Motor neuron (in vitro differentiated cells): Measurements from ENCODE around the gene TFPI. TPM values are rescaled to one million over a fixed set of nuclear protein-coding genes. Genes with fewer than 3 reads are reported as not detected.

ENCODE experiments used
- ATAC-seq, 8 experiments: fragments of 200-7000 bp; cut with Tn5 transposase; replicated peaks in 6 of 8; 2 replicates each; pipeline ENCODE4 v1.8.0; 2021; ENCODE audit warnings: mild to moderate bottlenecking in 8 of 8, moderate library complexity in 8 of 8
- H3K27ac ChIP-seq, 2 donors: fragments of 250-450 bp; sonication (Bioruptor Pico); 2 replicates each; pipeline ENCODE4 v1.9.0; 2021; ENCODE audit warnings: antibody characterized with exemption in 2 of 2, mild to moderate bottlenecking in 2 of 2, moderate library complexity in 1 of 2
- H3K4me1 ChIP-seq, 2 donors: fragments of 250-450 bp; sonication (Bioruptor Pico); replicated peaks in 1 of 2; 2 replicates each; pipeline ENCODE4 v1.6.1; 2021; ENCODE audit warnings: antibody characterized with exemption in 2 of 2, mild to moderate bottlenecking in 2 of 2, moderate library complexity in 1 of 2
- H3K4me3 ChIP-seq, 5 donors: fragments of 250-450 bp; sonication (Bioruptor Pico); 2 replicates each; pipeline ENCODE4 v1.9.0; 2021; ENCODE audit warnings: antibody characterized with exemption in 5 of 5, mild to moderate bottlenecking in 5 of 5, moderate library complexity in 4 of 5
- whole genome bisulfite sequencing, 10 experiments: fragments of 450-650 bp; shearing (Covaris generic); methylation state at CpG; one replicate each; pipeline ENCODE4 v1.0.0; 2022; 5-methylcytosine and 5-hydroxymethylcytosine counted together
- in situ Hi-C, 9 experiments: fragments of 400-800 bp; cut with MboI; loops; one replicate each; pipeline ENCODE4 v1.15.0; 2021; ENCODE audit warnings: low sequenced_read_pairs in 9 of 9, low pct_unique_long_range_greater_than_20kb in 2 of 9; ENCODE audit not compliant: unreplicated experiment in 9 of 9
- total RNA-seq, 8 experiments: library from RNA; unstranded; fragments of 300-600 nt; gene quantifications; 2 replicates each; pipeline versions ENCODE4 v1.2.3 to v1.2.4, GENCODE V29; 2022

TFPI gene
- total RNA-seq, 8 experiments from 2014 or later = 0.18 to 79.3 (median 5.1) TPM

DNA sequence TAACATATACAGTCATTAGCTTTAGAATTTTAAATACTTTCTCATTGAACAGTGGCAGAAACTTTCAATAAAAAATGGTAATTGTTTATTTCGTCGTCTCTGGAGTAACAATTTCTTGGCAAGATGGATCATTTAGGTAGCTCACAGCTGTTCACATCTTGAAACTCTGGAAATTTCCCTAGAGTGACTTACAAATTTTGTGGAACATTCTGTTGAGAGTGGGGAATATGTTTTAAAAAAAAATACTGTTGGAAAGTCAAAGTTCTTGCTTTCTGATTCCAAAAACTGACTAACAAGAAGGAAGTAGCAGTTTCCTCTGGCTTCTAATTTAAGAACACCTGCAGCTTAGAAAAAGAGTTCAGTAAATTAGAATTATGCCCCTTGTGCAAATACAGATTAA, 95.0 kb downstream of the TFPI start:
- WGBS, 10 experiments = 46 to 88% (median 83%) methylated on average over 1 to 2 of the region's 2 CpGs
- ATAC-seq = no peak
- H3K27ac ChIP-seq = no peak overlapping the region
- no peaks in the 10 kb centered on the region for H3K4me1 ChIP-seq
- in situ Hi-C loops = loop anchor here in 4 of 9 experiments (25.0 kb wide), 1 partner anchor 597 kb away; no protein-coding TSS in a partner anchor
- H3K4me3 ChIP-seq = no peak overlapping the region

DNA sequence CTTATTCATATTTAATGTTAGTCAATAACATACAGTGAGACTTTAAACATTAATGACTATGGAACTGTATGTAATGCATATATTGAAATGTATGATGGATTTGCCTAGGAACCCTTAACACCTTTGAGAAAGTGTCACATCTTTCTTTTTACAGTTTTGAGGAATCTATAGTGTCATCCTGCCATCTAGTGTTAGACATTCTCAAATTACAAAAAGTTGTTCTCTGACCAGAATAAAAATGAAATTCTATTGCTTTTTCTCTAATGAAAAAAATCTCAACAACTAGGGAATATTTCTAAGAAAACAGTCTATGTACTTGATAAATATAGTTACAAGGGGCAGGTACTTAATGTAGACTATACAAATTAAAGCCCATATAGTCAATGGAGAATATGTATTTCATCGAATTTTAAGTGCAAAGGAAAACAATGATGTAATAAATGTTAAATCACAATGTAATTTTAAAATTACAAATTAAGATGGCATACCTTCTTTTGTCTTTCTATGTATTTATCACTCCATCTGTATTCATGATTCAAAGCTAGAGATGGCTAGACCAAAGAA, 101.1 kb downstream of the TFPI start:
- 54 to 100% (median 87%) methylated on average over 1 of the region's 1 CpG; no CpG with 5 or more reads in 2 of the 10 experiments for WGBS, 10 experiments
- no peak for ATAC-seq
- no peak overlapping the region for H3K27ac ChIP-seq
- in situ Hi-C loops = loop anchor here in 4 of 9 experiments (25.0 kb wide), 1 partner anchor 591 kb away; no protein-coding TSS in a partner anchor
- H3K4me3 ChIP-seq = no peak overlapping the region
- peaks cover 5% of the 10 kb centered on the region in 2 donors for H3K4me1 ChIP-seq

DNA sequence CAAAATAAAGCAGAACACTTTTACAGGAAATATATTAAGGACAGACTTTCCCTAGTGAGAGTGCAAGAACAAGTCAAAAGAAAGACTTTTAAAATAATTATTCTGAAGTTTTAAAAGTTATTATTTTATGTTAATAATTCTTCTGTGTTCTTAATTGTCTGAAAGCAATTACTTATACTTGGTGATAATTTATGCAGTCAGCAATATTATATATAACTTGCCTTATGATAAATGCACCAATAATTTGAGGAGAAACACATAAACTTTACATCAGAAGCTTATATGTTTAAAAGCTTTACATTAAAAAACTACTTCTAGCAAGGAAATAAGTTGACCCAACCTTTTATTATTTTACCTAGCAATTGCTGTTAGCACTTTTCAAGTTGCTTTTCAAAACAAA, 102.7 kb downstream of the TFPI start:
- H3K4me1 ChIP-seq = peaks cover 5 to 6% of the 10 kb centered on the region in 2 donors
- in situ Hi-C loops = loop anchor here in 4 of 9 experiments (25.0 kb wide), 1 partner anchor 589 kb away; no protein-coding TSS in a partner anchor
- no peak for ATAC-seq
- no peak overlapping the region for H3K27ac ChIP-seq
- H3K4me3 ChIP-seq = no peak overlapping the region

DNA sequence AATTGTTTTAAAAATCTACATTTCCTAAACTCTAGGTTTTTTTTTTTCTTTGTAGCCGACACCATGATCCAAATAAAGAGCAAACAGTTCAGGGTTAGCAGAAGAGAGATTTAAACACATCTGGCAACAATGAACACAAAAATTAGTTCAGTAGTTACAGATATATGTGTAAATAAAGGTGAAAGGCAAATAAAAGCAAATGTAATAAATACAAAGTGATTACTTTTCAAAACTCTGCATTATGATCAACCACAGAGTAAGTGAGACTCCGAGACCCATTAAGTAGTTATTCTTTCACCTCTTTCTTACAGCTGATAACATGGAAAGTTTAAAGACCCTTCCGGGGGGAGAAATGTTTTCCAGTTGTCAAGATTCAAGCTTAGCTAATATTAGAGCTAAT, 106.9 kb downstream of the TFPI start:
- in situ Hi-C loops = loop anchor here in 6 of 9 experiments (25.0 kb wide), 5 partner anchors 285 to 585 kb away; no protein-coding TSS in a partner anchor
- no peak for ATAC-seq
- H3K4me3 ChIP-seq = peak overlapping the region in 4 of 5 donors; percentile 16 to 26 (median 23)

DNA sequence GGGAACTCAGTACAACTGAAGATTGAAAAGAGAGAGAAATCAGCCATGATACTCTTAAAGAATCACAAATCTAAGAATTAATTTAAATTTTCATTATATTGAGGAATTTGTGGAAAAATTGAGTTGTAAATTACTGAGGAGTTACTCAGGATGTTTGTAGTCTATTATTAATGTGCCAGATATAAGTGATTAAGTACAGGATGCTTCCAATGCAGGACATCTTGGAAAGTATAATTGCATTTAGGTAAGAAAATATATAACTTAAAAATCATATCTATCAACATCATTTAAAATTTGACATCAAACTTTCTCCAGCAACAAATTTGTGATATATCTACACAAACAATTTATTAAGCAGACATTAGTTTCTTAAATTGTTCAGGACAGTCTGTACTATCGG, 107.5 kb downstream of the TFPI start:
- peaks cover 5 to 6% of the 10 kb centered on the region in 2 donors for H3K4me1 ChIP-seq
- WGBS, 10 experiments = 20 to 100% (median 80%) methylated on average over 1 of the region's 1 CpG; no CpG with 5 or more reads in 1 of the 10 experiments
- ATAC-seq = no peak
- H3K27ac ChIP-seq = no peak overlapping the region
- H3K4me3 ChIP-seq = peak overlapping the region in 4 of 5 donors; percentile 16 to 26 (median 23)
- in situ Hi-C loops = loop anchor here in 6 of 9 experiments (25.0 kb wide), 5 partner anchors 284 to 584 kb away; no protein-coding TSS in a partner anchor

More for the DNA sequence above, 106.9 kb downstream of the TFPI start:
- WGBS, 10 experiments = 0 to 69% (median 41%) methylated on average over 2 to 3 of the region's 3 CpGs; no CpG with 5 or more reads in 1 of the 10 experiments
- Histone ChIP-seq H3K27ac (no peak overlapping the region), H3K4me1 (peaks cover 5 to 6% of the 10 kb centered on the region in 2 donors)

DNA sequence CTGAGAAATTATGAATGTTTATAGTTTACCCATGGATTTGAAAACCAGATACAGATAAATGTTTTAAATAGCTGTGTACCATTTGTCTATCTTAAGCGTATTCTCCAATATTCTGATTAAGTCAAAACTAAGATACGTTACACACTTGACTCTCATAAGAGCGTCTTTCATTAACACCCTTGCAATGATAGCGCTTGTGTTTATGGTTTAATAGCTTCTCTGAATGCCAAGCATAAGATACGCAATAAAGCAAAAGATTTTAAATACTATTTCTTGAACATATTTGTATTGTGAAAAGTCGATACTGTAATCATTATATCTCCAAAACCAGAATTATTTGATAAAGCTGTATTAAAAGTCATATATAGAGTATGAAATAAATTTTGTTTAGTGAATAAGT, 109.2 kb downstream of the TFPI start:
- ATAC-seq = no peak
- Histone ChIP-seq H3K4me3 (no peak overlapping the region), H3K4me1 (peaks cover 5 to 6% of the 10 kb centered on the region in 2 donors), H3K27ac (no peak overlapping the region)
- in situ Hi-C loops = loop anchor here in 6 of 9 experiments (25.0 kb wide), 5 partner anchors 283 to 583 kb away; no protein-coding TSS in a partner anchor
- 75 to 100% (median 83%) methylated on average over 1 to 6 of the region's 6 CpGs for WGBS, 10 experiments

DNA sequence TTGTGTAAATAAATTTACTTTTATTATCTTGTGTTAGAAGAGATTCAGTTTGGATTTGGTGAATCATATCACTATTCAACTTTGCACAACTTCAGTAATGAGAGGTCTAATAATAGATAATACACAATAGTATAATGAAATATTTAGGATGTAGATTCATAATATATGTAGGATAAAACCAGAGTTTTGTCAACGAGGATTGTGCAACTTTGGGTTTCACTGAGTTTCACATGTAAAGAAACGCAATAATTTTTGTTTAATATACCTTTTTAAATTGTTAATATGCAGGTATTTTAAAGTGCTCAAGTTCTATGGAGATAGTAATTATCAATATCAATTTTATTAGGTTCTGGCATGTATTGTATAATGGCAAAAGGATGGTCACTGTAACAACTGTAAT, 111.5 kb downstream of the TFPI start:
- H3K27ac ChIP-seq = no peak overlapping the region
- WGBS, 10 experiments = 33 to 100% (median 63%) methylated on average over 1 to 2 of the region's 2 CpGs
- H3K4me3 ChIP-seq = no peak overlapping the region
- in situ Hi-C loops = loop anchor here in 6 of 9 experiments (5.0 to 25.0 kb wide), 6 partner anchors 140 to 580 kb away; no protein-coding TSS in a partner anchor
- ATAC-seq = no peak
- H3K4me1 ChIP-seq = peaks cover 6 to 7% of the 10 kb centered on the region in 2 donors

DNA sequence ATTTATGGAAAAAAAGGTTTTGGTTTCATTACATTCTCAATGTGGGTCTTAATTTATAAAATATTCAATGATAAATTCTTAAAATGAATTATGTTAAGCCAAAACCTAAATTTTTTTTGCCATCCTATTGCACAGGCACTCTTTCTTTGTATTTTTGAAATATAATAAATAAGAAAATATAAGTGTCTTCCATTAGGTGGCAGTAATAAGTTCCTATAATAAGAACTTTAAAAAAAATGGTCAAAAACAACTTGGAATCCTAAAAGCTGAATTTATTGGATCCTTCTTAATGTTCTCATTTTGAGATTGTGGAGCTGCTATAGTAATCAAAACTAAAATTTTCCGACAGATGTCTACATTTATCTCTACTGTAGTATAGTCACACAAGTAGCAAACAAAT, 111.9 kb downstream of the TFPI start:
- Histone ChIP-seq H3K4me3 (no peak overlapping the region), H3K4me1 (peaks cover 6 to 7% of the 10 kb centered on the region in 2 donors), H3K27ac (no peak overlapping the region)
- in situ Hi-C loops = loop anchor here in 6 of 9 experiments (5.0 to 25.0 kb wide), 6 partner anchors 140 to 580 kb away; no protein-coding TSS in a partner anchor
- no peak for ATAC-seq
- WGBS, 10 experiments = 33 to 100% (median 94%) methylated on average over 1 of the region's 1 CpG; no CpG with 5 or more reads in 1 of the 10 experiments

DNA sequence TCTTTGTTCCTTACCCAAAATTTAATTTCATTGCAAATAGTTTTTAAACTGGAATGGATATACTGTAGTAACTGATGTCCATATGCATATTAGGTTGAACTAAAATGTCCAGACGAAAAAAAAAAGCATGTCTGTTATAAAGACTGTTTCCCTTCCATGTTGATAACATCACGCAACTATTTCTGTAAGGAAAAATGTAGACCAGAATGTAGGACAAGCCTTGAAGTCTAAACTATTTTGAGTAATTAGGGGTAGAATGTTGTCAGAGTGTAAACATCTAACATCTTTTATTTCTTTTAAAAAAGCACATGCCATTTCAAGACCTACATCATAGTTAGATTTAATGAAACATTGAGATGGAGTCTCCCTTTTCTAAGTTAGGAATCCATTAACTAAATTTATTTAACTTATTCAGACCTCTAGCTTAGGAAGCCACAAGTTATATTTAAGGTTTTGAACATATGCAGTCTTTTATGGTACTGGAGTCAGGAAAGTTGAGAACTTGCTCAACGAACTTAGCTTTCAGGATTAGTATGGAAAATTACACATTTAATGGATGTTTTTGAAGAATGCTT, 114.0 kb downstream of the TFPI start:
- ATAC-seq = no peak
- Histone ChIP-seq H3K27ac (no peak overlapping the region), H3K4me1 (peaks cover 6 to 7% of the 10 kb centered on the region in 2 donors), H3K4me3 (no peak overlapping the region)
- in situ Hi-C loops = loop anchor here in 6 of 9 experiments (5.0 to 25.0 kb wide), 6 partner anchors 138 to 578 kb away; no protein-coding TSS in a partner anchor
- 84 to 100% (median 96%) methylated on average over 2 to 3 of the region's 3 CpGs; no CpG with 5 or more reads in 1 of the 10 experiments for WGBS, 10 experiments

DNA sequence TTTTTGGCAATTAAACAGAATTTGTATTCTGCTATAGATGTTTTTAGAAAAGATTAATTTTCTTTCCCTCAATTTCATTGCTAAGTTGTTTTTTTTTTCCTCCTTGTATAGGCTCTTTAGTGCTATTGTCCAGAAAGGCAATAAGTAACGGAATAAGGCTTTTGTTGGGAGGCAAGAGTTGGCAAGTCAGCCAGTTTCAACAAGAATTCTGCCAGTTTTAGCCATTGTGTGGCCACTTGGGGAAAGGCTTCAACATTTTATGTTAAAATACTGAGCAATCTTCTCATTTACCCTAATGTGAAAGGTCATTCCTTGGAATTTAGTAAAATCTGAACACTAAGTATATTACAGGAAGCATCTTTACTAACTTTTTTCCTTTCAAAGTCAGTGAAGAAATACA, 115.8 kb downstream of the TFPI start:
- ATAC-seq = peak in 5 of 8 experiments; percentile 38 to 71 (median 63)
- Histone ChIP-seq H3K27ac (no peak overlapping the region), H3K4me1 (peaks cover 6 to 7% of the 10 kb centered on the region in 2 donors), H3K4me3 (no peak overlapping the region)
- 11 to 100% (median 33%) methylated on average over 1 of the region's 1 CpG; no CpG with 5 or more reads in 1 of the 10 experiments for WGBS, 10 experiments
- in situ Hi-C loops = loop anchor here in 6 of 9 experiments (25.0 kb wide), 5 partner anchors 276 to 576 kb away; no protein-coding TSS in a partner anchor

DNA sequence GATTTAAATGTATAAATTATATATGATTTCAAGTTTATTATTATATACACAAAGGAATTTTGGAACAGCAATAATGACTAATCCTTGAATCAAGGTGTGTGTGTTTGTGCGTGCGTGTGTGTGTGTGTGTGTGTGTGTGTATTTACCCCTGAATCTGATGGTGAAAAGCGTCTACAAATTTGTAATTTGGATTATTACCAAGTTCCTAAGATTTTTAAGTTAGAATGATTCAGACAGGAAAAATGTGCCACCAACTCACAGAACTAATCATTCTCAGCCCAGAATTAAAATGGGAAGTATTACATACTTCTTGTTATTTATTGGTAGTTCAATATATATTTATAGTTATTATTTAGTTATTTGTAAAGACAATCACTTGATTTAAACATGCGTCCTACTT, 118.5 kb downstream of the TFPI start:
- ATAC-seq = no peak
- WGBS, 10 experiments = 44 to 100% (median 55%) methylated on average over 1 to 4 of the region's 4 CpGs; no CpG with 5 or more reads in 2 of the 10 experiments
- Histone ChIP-seq H3K4me1 (peaks cover 6 to 7% of the 10 kb centered on the region in 2 donors), H3K4me3 (no peak overlapping the region), H3K27ac (no peak overlapping the region)
- in situ Hi-C loops = loop anchor here in 6 of 9 experiments (25.0 kb wide), 5 partner anchors 273 to 573 kb away; no protein-coding TSS in a partner anchor

DNA sequence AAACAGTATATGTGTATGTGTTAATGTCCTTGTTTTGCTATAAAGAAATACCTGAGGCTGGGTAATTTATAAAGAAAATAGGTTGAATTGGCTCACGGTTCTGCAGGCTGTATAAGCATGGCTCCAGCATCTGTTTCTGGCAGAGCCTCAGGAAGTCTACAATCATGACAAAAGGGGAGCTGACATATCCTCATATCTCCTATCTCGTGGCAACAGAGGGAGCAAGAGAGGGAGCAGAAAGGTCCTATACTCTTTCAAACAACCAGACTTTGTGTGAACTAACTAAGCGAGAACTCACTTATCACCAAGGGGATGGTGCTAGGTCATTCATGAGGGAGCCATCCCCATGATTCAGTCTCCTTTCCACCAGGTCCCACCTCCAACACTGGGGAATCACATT, 119.2 kb downstream of the TFPI start:
- Histone ChIP-seq H3K4me1 (peaks cover 7 to 10% of the 10 kb centered on the region in 2 donors), H3K4me3 (no peak overlapping the region), H3K27ac (no peak overlapping the region)
- in situ Hi-C loops = loop anchor here in 6 of 9 experiments (25.0 kb wide), 5 partner anchors 273 to 573 kb away; no protein-coding TSS in a partner anchor
- 75 to 100% (median 93%) methylated on average over 1 to 3 of the region's 3 CpGs; no CpG with 5 or more reads in 2 of the 10 experiments for WGBS, 10 experiments
- no peak for ATAC-seq

DNA sequence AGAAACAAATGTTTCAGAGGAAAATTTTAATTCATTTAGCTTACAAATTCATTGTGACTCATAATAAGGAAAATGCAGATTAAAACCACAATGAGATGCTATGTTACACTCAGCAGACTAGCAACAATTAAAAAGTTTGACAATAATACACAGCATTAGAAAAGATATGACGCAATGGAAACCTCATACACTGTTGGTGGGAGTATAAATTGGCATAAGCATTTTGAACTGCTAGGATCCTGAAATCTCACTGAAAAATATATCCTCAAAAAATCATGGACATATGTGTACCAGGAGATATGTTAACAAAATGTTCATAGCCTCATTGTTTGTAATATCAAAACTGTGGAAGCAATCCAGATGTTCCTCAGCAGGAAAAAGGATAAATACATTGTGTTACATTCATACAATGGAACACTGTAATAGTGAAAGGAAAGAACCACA, 119.9 kb downstream of the TFPI start:
- Histone ChIP-seq H3K4me3 (no peak overlapping the region), H3K4me1 (peaks cover 7 to 15% of the 10 kb centered on the region in 2 donors), H3K27ac (no peak overlapping the region)
- ATAC-seq = peak in 2 of 8 experiments; percentile 81 to 83
- in situ Hi-C loops = loop anchor here in 6 of 9 experiments (25.0 kb wide), 5 partner anchors 272 to 572 kb away; no protein-coding TSS in a partner anchor
- WGBS, 10 experiments = 0 to 100% (median 95%) methylated on average over 1 of the region's 1 CpG; no CpG with 5 or more reads in 4 of the 10 experiments
